B cell (primary cell): ENCODE measurements around the gene TMEM131. TPM values are rescaled to one million over a fixed set of nuclear protein-coding genes. Genes with fewer than 3 reads are reported as not detected.
"Not testable (repeated sequence)": the region's sequence is repeated elsewhere in the genome, so short reads cannot be mapped to it uniquely, and the experiment has no call there.

Experiments used
- ATAC-seq: fragments of 200-7000 bp; cut with Tn5 transposase; one replicate; pipeline ENCODE4 v1.10.0; 2021; ENCODE audit warnings: low read depth, mild to moderate bottlenecking, moderate number of reproducible peaks, moderate library complexity
- CTCF ChIA-PET: fragments of 350-600 bp; sonication (Branson Sonifier 250); formaldehyde crosslinking; loops from one replicate; lab custom pipeline; 2021; ENCODE audit warnings: antibody characterized with exemption, inconsistent platforms; lab: Charles Lee
- POLR2A ChIA-PET: fragments of 350-600 bp; sonication (Branson Sonifier 250); formaldehyde crosslinking; loops from one replicate; lab custom pipeline; 2021; ENCODE audit warnings: antibody characterized with exemption; lab: Charles Lee
- DNase-seq: peaks from one replicate; pipeline ENCODE4 v3.0.0; 2013
- H2AFZ ChIP-seq: 2 replicates; pipeline ENCODE4 v1.6.1; 2012; ENCODE audit warnings: mild to moderate bottlenecking, low read depth, low read length; ENCODE audit not compliant: insufficient read depth, poor library complexity, severe bottlenecking
- H3K27ac ChIP-seq, 2 donors: 1 replicate in 1 of 2; 2 replicates in 1 of 2; pipeline ENCODE4 v1.5.1; 2012 to 2013; ENCODE audit warnings: low read length in 2 of 2, mild to moderate bottlenecking in 2 of 2, moderate library complexity in 1 of 2
- H3K27me3 ChIP-seq, 4 experiments: fragments of 200-600 bp in 1 of 4; sonication (generic) in 1 of 4; replicated peaks in 1 of 4; 1 replicate in 2 of 4; 2 replicates in 2 of 4; pipeline versions ENCODE4 v1.6.1 to v1.7.0; 2013 to 2016; ENCODE audit warnings: low read length in 3 of 4, mild to moderate bottlenecking in 2 of 4, mixed read lengths in 1 of 4, moderate library complexity in 1 of 4; ENCODE audit not compliant: insufficient read depth in 4 of 4, control insufficient read depth in 3 of 4; ENCODE audit errors: control extremely low read depth in 1 of 4
- H3K36me3 ChIP-seq, 2 experiments: replicated peaks in 1 of 2; 1 replicate in 1 of 2; 2 replicates in 1 of 2; pipeline versions ENCODE4 v1.6.1 to v1.7.1; 2013; ENCODE audit warnings: low read length in 1 of 2; ENCODE audit not compliant: insufficient read depth in 2 of 2, control insufficient read depth in 1 of 2; ENCODE audit errors: control extremely low read depth in 1 of 2, extremely low read depth in 1 of 2
- H3K4me1 ChIP-seq, 2 donors: fragments of 200-600 bp in 1 of 2; sonication (generic) in 1 of 2; 1 replicate in 1 of 2; 2 replicates in 1 of 2; pipeline versions ENCODE4 v1.5.1 to v1.6.1; 2013 to 2017; ENCODE audit warnings: low read length in 2 of 2; ENCODE audit not compliant: control insufficient read depth in 2 of 2, insufficient read depth in 2 of 2
- H3K4me2 ChIP-seq: replicated peaks from 2 replicates; pipeline ENCODE3; 2012; ENCODE audit warnings: mild to moderate bottlenecking, low read depth, low read length; ENCODE audit not compliant: poor library complexity, severe bottlenecking
- H3K4me3 ChIP-seq, 5 experiments: fragments of 200-600 bp in 1 of 5; sonication (generic) in 1 of 5; 1 replicate in 3 of 5; 2 replicates in 2 of 5; pipeline versions ENCODE4 v1.5.1 to v1.7.0; 2011 to 2016; ENCODE audit warnings: low read length in 4 of 5, mild to moderate bottlenecking in 4 of 5, low read depth in 2 of 5, control low read depth in 1 of 5, moderate library complexity in 1 of 5; ENCODE audit not compliant: insufficient read depth in 1 of 5; ENCODE audit errors: control extremely low read depth in 1 of 5, extremely low read depth in 1 of 5
- H3K79me2 ChIP-seq: fragments of 200-600 bp; sonication (generic); one replicate; pipeline ENCODE4 v1.6.0; 2016; ENCODE audit warnings: low read length; ENCODE audit not compliant: control insufficient read depth, insufficient read depth
- H3K9ac ChIP-seq: fragments of 200-600 bp; sonication (generic); 2 replicates; pipeline ENCODE4 v1.6.1; 2017; ENCODE audit warnings: mild to moderate bottlenecking, low read length, moderate library complexity
- H3K9me3 ChIP-seq, 3 donors: one replicate each; pipeline versions ENCODE4 v1.6.1 to v1.7.1; 2013; ENCODE audit warnings: low read length in 2 of 3; ENCODE audit not compliant: control insufficient read depth in 2 of 3, insufficient read depth in 1 of 3; ENCODE audit errors: control extremely low read depth in 1 of 3
- H4K20me1 ChIP-seq: 2 replicates; pipeline ENCODE4 v1.6.0; 2012; ENCODE audit warnings: mild to moderate bottlenecking, low read length; ENCODE audit not compliant: insufficient read depth, control insufficient read depth, poor library complexity, severe bottlenecking
- H3K27ac Mint-ChIP-seq: one replicate; pipeline ENCODE4 v1.8.0; 2021; ENCODE audit warnings: mixed read lengths
- H3K27me3 Mint-ChIP-seq: one replicate; pipeline ENCODE4 v1.8.0; 2021; ENCODE audit warnings: mixed read lengths
- H3K4me1 Mint-ChIP-seq: one replicate; pipeline ENCODE4 v1.8.0; 2021; ENCODE audit warnings: mixed read lengths
- H3K4me3 Mint-ChIP-seq: one replicate; pipeline ENCODE4 v1.8.0; 2021; ENCODE audit warnings: mixed read lengths
- H3K9me3 Mint-ChIP-seq: one replicate; pipeline ENCODE4 v1.8.0; 2022; ENCODE audit warnings: mixed read lengths; ENCODE audit not compliant: insufficient read depth
- EZH2 ChIP-seq: IDR thresholded peaks from 2 replicates; pipeline ENCODE4 v1.6.1; 2012; ENCODE audit warnings: borderline replicate concordance, low read depth, mild to moderate bottlenecking, moderate library complexity, low read length; ENCODE audit not compliant: insufficient read depth, poor library complexity, severe bottlenecking
- WGBS: methylation state at CpG from one replicate; pipeline ENCODE4 v1.1.5; 2013; ENCODE audit warnings: missing lambda C conversion rate; ENCODE audit not compliant: insufficient coverage; 5-methylcytosine and 5-hydroxymethylcytosine counted together
- intact Hi-C: fragments of 100-400 bp; cut with micrococcal nuclease; formaldehyde crosslinking; loops from one replicate; pipeline ENCODE4 v1.10.0; 2022
- polyA plus RNA-seq: library from polyadenylated mRNA; depleted of rRNA; stranded (reverse); fragments of >200 nt; gene quantifications from 2 replicates; pipeline ENCODE4 v1.2.3, GENCODE V29; 2012
- total RNA-seq, 2 donors: library from RNA; stranded (reverse); fragments of 120-200 nt in 1 of 2; gene quantifications; 1 replicate in 1 of 2; 2 replicates in 1 of 2; pipeline versions ENCODE4 v1.2.3 to v1.2.4, GENCODE V29; 2013 to 2022
- TF ChIP-seq, protein P1 (sequence below): fragments of 200-600 bp; IDR thresholded peaks from one replicate; pipeline ENCODE4 v1.8.0; 2022; ENCODE audit warnings: antibody characterized with exemption, mild to moderate bottlenecking

Gene TMEM131
- total and polyA plus RNA-seq, 2 donors (not counting 1 experiment from before 2014, with no cell fraction given) = 24.3 to 101 TPM

DNA sequence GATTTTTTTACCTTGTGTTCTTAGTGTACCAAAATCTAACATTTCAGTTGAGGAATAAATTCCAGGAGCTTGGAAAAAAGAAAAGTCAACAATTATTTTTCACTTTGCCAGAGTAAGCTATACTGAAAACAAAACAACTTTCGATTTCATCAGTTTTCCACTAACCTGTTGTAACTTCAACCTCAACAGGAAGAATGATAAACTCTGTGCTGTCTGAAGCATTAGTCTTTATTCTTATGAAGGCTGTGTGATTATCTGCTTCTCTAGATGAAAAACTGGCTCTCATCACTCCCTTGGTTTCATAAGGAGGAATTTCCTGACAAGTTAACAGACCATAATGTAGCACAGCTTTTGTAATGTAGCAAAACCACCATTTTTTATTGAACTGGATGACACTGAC is 161.1 kb downstream of the TMEM131 start:
- peaks cover 4% of the 10 kb centered on the region for H3K4me1 Mint-ChIP-seq
- H3K27ac ChIP-seq = no peak overlapping the region
- H4K20me1 ChIP-seq = peaks cover 7% of the 10 kb centered on the region
- TF ChIP-seq EZH2 = no peak
- TF ChIP-seq, protein P1, sequence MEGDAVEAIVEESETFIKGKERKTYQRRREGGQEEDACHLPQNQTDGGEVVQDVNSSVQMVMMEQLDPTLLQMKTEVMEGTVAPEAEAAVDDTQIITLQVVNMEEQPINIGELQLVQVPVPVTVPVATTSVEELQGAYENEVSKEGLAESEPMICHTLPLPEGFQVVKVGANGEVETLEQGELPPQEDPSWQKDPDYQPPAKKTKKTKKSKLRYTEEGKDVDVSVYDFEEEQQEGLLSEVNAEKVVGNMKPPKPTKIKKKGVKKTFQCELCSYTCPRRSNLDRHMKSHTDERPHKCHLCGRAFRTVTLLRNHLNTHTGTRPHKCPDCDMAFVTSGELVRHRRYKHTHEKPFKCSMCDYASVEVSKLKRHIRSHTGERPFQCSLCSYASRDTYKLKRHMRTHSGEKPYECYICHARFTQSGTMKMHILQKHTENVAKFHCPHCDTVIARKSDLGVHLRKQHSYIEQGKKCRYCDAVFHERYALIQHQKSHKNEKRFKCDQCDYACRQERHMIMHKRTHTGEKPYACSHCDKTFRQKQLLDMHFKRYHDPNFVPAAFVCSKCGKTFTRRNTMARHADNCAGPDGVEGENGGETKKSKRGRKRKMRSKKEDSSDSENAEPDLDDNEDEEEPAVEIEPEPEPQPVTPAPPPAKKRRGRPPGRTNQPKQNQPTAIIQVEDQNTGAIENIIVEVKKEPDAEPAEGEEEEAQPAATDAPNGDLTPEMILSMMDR = no peak
- no peaks in the 10 kb centered on the region for H3K27me3 ChIP-seq
- ChIA-PET POLR2A (no interaction called here), CTCF (interaction anchor here (1.3 kb wide), 1 partner anchor 25 kb away, joined by 3 read pairs; no protein-coding TSS in a partner anchor)
- no peak overlapping the region for H3K4me3 Mint-ChIP-seq
- DNase-seq (no peak), ATAC-seq (no peak)
- peaks cover 10% of the 10 kb centered on the region for H3K79me2 ChIP-seq
- no peak overlapping the region for H3K4me2 ChIP-seq
- no peaks in the 10 kb centered on the region for H3K27me3 Mint-ChIP-seq
- no peak overlapping the region for H3K27ac Mint-ChIP-seq
- no peaks in the 10 kb centered on the region for H3K4me1 ChIP-seq
- WGBS = no CpG with 5 or more reads among the region's 1 CpG
- intact Hi-C loops = no loop called here
- H3K9me3 ChIP-seq = no peaks in the 10 kb centered on the region
- H2AFZ ChIP-seq = no peak overlapping the region
- no peaks in the 10 kb centered on the region for H3K9me3 Mint-ChIP-seq
- no peak overlapping the region for H3K9ac ChIP-seq
- H3K36me3 ChIP-seq = peaks cover 23 to 55% of the 10 kb centered on the region in 2 experiments
- no peak overlapping the region for H3K4me3 ChIP-seq

DNA sequence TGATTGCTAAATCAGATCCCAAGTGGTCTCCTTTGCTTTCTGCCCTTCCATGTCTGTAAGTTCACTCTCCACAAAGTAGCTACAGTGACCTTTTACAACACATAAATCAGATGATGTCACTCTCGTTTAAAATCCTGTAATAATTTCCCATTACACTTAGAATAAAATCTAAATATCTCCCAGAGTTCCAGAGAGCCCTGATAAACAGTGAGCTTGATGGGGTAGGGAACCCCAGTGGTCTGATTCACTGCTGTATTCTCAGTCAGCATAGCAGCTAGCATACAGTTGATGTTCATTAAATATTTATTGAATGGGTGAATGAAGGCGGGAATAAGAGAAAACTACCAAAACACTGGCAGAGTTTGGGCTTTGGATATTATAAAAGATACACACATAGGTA is 164.6 kb downstream of the TMEM131 start:
- CTCF ChIA-PET = interaction anchor here (0.7 kb wide), 1 partner anchor 54 kb away, joined by 4 read pairs; no protein-coding TSS in a partner anchor
- H3K4me3 ChIP-seq = no peak overlapping the region
- no peak overlapping the region for H3K4me2 ChIP-seq
- intact Hi-C loops = no loop called here
- WGBS = no CpG with 5 or more reads among the region's 2 CpGs
- peaks cover 11% of the 10 kb centered on the region in 2 donors for H3K4me1 ChIP-seq
- peaks cover 14 to 46% of the 10 kb centered on the region in 2 experiments for H3K36me3 ChIP-seq
- POLR2A ChIA-PET = no interaction called here
- no peaks in the 10 kb centered on the region for H3K27me3 Mint-ChIP-seq
- no peaks in the 10 kb centered on the region for H3K9me3 Mint-ChIP-seq
- no peaks in the 10 kb centered on the region for H4K20me1 ChIP-seq
- DNase-seq (no peak), ATAC-seq (no peak)
- H3K27ac Mint-ChIP-seq = peak overlapping the region; percentile 50
- no peak overlapping the region for H3K9ac ChIP-seq
- H3K27ac ChIP-seq = no peak overlapping the region
- no peaks in the 10 kb centered on the region for H3K27me3 ChIP-seq
- TF ChIP-seq, protein P1 = no peak
- TF ChIP-seq EZH2 = no peak
- H3K9me3 ChIP-seq = peaks cover 0 to 4% (median 0%) of the 10 kb centered on the region in 3 donors
- H3K4me3 Mint-ChIP-seq = no peak overlapping the region
- H3K79me2 ChIP-seq = no peaks in the 10 kb centered on the region
- H3K4me1 Mint-ChIP-seq = peaks cover 17% of the 10 kb centered on the region
- H2AFZ ChIP-seq = no peak overlapping the region

DNA sequence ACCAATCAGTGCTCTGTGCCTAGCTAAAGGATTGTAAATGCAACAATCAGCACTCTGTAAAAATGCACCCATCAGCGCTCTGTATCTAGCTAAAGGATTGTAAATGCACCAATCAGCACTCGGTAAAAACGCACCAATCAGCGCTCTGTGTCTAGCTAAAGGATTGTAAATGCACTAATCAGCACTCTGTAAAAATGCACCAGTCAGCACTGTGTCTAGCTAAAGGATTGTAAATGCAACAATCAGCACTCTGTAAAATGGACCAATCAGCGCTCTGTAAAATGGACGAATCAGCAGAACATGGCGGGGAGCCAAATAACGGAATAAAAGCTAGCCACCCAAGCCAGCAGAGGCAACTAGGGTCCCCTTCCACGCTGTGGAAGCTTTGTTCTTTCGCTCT is 166.5 kb downstream of the TMEM131 start:
- POLR2A ChIA-PET, H3K4me3 Mint-ChIP-seq, H2AFZ ChIP-seq, H3K27me3 ChIP-seq, H3K4me2 ChIP-seq, H4K20me1 ChIP-seq, CTCF ChIA-PET, H3K9me3 ChIP-seq, H3K9me3 Mint-ChIP-seq, H3K79me2 ChIP-seq, H3K27ac Mint-ChIP-seq, ATAC-seq, H3K27me3 Mint-ChIP-seq, H3K27ac ChIP-seq, DNase-seq, intact Hi-C loops, H3K4me3 ChIP-seq, H3K9ac ChIP-seq: not testable (repeated sequence)
- H3K36me3 ChIP-seq = peaks cover 11 to 35% of the 10 kb centered on the region in 2 experiments
- WGBS = over 99% methylated on average over 10 of the region's 10 CpGs
- H3K4me1 Mint-ChIP-seq = peaks cover 18% of the 10 kb centered on the region
- H3K4me1 ChIP-seq = peaks cover 11 to 13% of the 10 kb centered on the region in 2 donors
